K562 (cell line): ENCODE results near the gene ANKS1B. TPM values are rescaled to one million over a fixed set of nuclear protein-coding genes. Genes with fewer than 3 reads are reported as not detected.

ENCODE experiments used
- MCM5 ChIP-seq: fragments of 450-650 bp; IDR thresholded peaks from 2 replicates; pipeline ENCODE4 v1.6.1; 2016; ENCODE audit warnings: low read depth
- PCBP2 ChIP-seq: fragments of 200-400 bp; formaldehyde crosslinking; IDR thresholded peaks from 2 replicates; pipeline ENCODE4 v1.6.1; 2018; ENCODE audit warnings: low read length, low read depth, mild to moderate bottlenecking, moderate library complexity; ENCODE audit not compliant: poor library complexity, severe bottlenecking
- polyA plus RNA-seq, 8 experiments: library from polyadenylated mRNA; depleted of rRNA in 4 of 8; stranded (reverse) in 5 of 8; unstranded in 3 of 8; fragments of >200 nt; fragmentation: Nextera tagmentation in 2 of 8; fragmentation: Illumina TruSeq in 1 of 8; extraction: Ambion mirVana in 2 of 8; extraction: Trizol in 1 of 8; gene quantifications; 2 replicates each; pipeline versions ENCODE4 v1.2.1 to v1.2.3, GENCODE V29; 2011 to 2014; ENCODE audit warnings: inconsistent platforms in 1 of 8, missing spikeins in 1 of 8
- total RNA-seq, 7 experiments: library from RNA; depleted of rRNA in 6 of 7; stranded (reverse); fragments of >200 nt in 6 of 7; fragmentation: Illumina TruSeq in 2 of 7; extraction: Trizol in 2 of 7; gene quantifications; 2 replicates each; pipeline versions ENCODE4 v1.2.1 to v1.2.3, GENCODE V29; 2011 to 2021; ENCODE audit warnings: low replicate concordance in 1 of 7
- TF ChIP-seq, protein P1 (sequence below), 2 experiments: fragments of 450-650 bp in 1 of 2; sonication (generic) in 1 of 2; formaldehyde crosslinking in 1 of 2; IDR thresholded peaks; 2 replicates each; pipeline versions ENCODE4 v1.7.1 to v1.9.0; 2016 to 2022; ENCODE audit warnings: inconsistent platforms in 1 of 2, mild to moderate bottlenecking in 1 of 2, missing genetic modification reagents in 1 of 2
- TF ChIP-seq, protein P2 (sequence below): IDR thresholded peaks from 2 replicates; pipeline ENCODE4 v1.6.1; 2012; ENCODE audit warnings: low read depth, low read length, improper control_type of control experiment, borderline replicate concordance

ANKS1B gene
- total and polyA plus RNA-seq, 9 of the 15 experiments (the other 6 are each of a cell fraction or from before 2014, with no cell fraction given), result 0.04 to 0.47 (median 0.28) TPM; not detected in 4

DNA sequence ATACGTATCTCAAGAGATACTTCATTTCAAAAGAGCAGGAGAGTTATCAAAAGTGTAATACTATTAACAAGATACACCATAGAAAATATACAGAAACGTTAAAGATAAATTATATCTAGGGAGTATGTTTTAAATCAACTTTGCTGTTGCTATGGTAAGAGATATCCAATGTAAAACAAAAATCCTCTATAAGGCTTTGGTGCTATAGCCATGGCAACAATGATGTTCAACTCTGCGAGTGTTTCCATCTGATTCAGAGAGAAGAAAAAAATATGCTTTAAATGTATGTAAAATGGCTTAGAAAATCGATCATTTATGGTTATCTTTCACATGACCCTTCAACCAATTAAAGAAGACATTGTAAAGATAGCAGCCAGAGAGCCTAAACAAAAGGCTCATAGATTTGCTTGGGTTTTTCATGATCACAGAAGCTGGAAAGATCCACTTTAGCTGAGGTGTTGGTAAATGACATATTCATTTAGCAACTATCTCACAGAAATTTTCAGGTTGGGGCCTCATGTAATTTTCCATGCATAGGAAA lies 724.2 kb downstream of the ANKS1B start (continued):
- TF ChIP-seq, protein P1, sequence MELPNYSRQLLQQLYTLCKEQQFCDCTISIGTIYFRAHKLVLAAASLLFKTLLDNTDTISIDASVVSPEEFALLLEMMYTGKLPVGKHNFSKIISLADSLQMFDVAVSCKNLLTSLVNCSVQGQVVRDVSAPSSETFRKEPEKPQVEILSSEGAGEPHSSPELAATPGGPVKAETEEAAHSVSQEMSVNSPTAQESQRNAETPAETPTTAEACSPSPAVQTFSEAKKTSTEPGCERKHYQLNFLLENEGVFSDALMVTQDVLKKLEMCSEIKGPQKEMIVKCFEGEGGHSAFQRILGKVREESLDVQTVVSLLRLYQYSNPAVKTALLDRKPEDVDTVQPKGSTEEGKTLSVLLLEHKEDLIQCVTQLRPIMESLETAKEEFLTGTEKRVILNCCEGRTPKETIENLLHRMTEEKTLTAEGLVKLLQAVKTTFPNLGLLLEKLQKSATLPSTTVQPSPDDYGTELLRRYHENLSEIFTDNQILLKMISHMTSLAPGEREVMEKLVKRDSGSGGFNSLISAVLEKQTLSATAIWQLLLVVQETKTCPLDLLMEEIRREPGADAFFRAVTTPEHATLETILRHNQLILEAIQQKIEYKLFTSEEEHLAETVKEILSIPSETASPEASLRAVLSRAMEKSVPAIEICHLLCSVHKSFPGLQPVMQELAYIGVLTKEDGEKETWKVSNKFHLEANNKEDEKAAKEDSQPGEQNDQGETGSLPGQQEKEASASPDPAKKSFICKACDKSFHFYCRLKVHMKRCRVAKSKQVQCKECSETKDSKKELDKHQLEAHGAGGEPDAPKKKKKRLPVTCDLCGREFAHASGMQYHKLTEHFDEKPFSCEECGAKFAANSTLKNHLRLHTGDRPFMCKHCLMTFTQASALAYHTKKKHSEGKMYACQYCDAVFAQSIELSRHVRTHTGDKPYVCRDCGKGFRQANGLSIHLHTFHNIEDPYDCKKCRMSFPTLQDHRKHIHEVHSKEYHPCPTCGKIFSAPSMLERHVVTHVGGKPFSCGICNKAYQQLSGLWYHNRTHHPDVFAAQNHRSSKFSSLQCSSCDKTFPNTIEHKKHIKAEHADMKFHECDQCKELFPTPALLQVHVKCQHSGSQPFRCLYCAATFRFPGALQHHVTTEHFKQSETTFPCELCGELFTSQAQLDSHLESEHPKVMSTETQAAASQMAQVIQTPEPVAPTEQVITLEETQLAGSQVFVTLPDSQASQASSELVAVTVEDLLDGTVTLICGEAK (IDR thresholded peaks at IDR 0.05), result no peak
- TF ChIP-seq, protein P1 (CRISPR knock-in tag; IDR thresholded peaks at IDR 0.05), result no peak
- TF ChIP-seq PCBP2 (no peak), MCM5 (no peak)
- TF ChIP-seq, protein P2, sequence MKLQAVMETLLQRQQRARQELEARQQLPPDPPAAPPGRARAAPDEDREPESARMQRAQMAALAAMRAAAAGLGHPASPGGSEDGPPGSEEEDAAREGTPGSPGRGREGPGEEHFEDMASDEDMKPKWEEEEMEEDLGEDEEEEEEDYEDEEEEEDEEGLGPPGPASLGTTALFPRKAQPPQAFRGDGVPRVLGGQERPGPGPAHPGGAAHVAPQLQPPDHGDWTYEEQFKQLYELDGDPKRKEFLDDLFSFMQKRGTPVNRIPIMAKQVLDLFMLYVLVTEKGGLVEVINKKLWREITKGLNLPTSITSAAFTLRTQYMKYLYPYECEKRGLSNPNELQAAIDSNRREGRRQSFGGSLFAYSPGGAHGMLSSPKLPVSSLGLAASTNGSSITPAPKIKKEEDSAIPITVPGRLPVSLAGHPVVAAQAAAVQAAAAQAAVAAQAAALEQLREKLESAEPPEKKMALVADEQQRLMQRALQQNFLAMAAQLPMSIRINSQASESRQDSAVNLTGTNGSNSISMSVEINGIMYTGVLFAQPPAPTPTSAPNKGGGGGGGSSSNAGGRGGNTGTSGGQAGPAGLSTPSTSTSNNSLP, result no peak
